Measurements from ENCODE around the gene PFDN2.

PFDN2 gene

DNA sequence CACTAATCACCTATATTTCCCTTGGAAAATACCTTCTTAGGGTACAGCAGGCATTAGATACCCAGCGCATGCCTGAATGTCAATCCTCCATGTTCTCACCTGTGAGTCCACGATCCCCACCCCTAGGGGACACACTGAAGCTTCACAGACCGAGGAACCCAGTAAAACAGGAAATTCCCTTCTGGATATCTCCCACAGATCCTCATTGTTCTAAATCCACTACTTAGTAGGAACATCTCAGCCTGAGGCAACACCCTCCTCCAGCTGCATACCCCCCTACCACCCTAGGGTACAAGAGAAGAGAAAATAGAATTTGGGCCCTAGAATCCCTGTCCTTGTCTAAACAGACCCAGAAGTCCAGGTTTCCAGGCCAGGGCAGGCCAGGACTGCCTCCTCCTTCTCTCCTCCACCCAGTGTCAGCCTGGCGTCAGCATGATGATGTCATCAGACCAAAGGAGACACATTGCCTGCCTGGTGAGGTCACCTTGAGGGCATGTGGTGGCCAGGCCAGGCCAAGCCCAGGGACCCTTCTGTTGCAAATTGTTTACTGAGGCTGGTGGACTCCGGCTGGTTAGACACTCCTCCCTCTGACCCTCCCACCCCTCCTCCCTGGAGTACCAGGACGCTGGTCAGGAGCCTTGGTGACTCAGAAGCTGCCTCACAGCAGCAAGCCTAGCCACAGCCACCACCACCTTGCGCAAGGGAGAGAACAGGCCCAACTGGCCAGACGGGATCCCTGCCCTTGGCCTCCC, 34.7 kb downstream of the PFDN2 start:
- DNase-seq (ENCODE audit: low read depth), result peak; percentile 95
- no peak overlapping the region for H3K4me3 ChIP-seq (ENCODE audit: low read length)
- TF ChIP-seq, protein P1, sequence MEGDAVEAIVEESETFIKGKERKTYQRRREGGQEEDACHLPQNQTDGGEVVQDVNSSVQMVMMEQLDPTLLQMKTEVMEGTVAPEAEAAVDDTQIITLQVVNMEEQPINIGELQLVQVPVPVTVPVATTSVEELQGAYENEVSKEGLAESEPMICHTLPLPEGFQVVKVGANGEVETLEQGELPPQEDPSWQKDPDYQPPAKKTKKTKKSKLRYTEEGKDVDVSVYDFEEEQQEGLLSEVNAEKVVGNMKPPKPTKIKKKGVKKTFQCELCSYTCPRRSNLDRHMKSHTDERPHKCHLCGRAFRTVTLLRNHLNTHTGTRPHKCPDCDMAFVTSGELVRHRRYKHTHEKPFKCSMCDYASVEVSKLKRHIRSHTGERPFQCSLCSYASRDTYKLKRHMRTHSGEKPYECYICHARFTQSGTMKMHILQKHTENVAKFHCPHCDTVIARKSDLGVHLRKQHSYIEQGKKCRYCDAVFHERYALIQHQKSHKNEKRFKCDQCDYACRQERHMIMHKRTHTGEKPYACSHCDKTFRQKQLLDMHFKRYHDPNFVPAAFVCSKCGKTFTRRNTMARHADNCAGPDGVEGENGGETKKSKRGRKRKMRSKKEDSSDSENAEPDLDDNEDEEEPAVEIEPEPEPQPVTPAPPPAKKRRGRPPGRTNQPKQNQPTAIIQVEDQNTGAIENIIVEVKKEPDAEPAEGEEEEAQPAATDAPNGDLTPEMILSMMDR (conservative IDR thresholded peaks at IDR 0.05; ENCODE audit: low read length), result no peak

- TF ChIP-seq, protein P1 (conservative IDR thresholded peaks at IDR 0.05; ENCODE audit: low read length), result no peak
- DNase-seq (ENCODE audit: low read depth), result no peak
- H3K4me3 ChIP-seq (ENCODE audit: low read length), result no peak overlapping the region
These were observed 35.4 kb downstream of the PFDN2 start for GRCh38 chr1:161082483-161082882.

GRCh38 chr1:161081519-161081918, 36.3 kb downstream of the PFDN2 start:
- TF ChIP-seq, protein P1 (conservative IDR thresholded peaks at IDR 0.05; ENCODE audit: low read length), result no peak

DNA sequence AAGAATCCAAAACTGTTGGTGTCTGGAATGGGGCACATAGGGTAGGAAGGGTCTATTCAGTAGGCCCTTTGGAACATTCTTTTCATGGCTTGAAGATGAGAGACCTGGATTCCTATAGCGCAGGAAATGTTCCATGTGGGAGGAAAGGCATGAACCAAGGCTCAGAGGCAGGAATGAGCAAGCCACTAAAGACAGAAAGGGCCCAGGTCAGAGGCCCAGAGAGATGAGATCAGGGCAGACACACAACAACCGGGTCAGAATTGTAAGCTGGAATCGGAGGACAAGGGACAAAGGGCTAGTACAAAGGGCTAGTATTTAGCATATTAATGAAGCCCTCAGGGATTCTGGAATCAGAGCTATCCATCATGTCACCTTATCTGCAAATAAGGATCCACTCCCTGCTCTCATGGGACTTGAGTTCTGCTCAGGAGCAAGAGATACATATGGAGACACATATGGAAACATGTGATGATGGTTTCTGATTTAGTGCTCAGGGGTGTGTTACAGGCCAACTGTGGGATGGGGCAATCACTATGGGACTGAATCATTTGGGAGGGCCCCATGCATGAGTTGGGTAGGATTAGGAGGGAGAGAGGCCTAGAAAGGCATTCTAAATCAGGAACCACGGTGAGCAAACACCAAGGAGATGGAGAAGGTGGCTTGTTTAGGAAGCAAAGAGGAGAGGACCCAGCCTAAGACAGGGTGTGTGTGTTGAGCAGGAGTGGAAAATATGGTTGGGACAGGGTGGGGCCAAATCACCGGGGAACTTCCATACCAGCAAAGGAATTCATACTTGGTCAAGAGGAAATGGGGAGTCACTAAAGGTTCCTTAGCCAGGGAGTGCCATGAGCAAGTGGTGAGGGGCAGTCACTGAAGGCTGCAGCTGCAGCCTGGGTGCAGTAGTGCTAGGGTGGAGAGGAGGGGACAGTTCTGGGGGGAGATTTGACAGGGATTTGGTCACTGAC, 37.1 kb downstream of the PFDN2 start:
- DNase-seq (ENCODE audit: low read depth), result peak; percentile 57
- H3K4me3 ChIP-seq (ENCODE audit: low read length), result no peak overlapping the region
- TF ChIP-seq, protein P1 (conservative IDR thresholded peaks at IDR 0.05; ENCODE audit: low read length), result no peak

More at GRCh38 chr1:161081519-161081918, 36.3 kb downstream of the PFDN2 start:
- DNase-seq (ENCODE audit: low read depth), result no peak
- H3K4me3 ChIP-seq (ENCODE audit: low read length), result no peak overlapping the region

DNA sequence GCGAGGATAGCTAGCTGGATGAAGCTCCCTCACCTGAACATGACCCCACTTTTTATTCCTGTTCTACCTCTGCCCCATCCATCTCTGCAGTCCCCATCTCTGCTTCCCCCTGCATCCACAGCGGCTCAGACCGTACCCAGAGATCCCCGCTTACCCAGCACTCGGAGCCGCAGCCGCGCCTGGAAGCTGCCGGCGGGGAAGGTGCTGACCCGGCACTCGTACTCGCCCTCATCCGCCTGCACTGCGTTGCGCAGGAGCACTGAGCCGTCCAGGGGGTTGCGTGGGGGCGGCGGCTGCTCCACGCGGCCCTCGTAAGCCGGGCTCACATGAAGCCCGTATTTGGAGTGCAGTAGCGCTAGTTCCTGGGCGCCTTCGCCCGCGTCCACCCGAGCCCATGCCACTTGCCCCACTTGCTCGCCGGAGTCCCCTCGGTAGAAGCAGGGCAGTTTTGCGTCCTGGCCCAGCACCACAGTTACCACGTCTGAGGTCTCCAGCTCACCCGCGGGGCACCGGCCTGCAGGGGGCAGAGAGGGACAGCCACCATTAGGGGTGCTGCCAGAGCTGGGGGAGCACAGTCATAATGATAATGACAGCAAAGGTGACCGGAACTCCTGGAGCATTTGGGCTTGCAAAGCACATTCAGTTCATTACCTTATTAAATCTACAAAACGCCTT, 38.3 kb downstream of the PFDN2 start:
- DNase-seq (ENCODE audit: low read depth), result no peak
- no peak overlapping the region for H3K4me3 ChIP-seq (ENCODE audit: low read length)
- TF ChIP-seq, protein P1 (conservative IDR thresholded peaks at IDR 0.05; ENCODE audit: low read length), result no peak

- no peak for DNase-seq (ENCODE audit: low read depth)
- H3K4me3 ChIP-seq (ENCODE audit: low read length), result no peak overlapping the region
These were observed 40.4 kb downstream of the PFDN2 start for GRCh38 chr1:161077426-161077825.

More at GRCh38 chr1:161077426-161077825, 40.4 kb downstream of the PFDN2 start:
- TF ChIP-seq, protein P1 (conservative IDR thresholded peaks at IDR 0.05; ENCODE audit: low read length), result no peak

All from AG10803 (cell line).